GM23248 (cell line): ENCODE results near the gene CRK. TPM values are rescaled to one million over a fixed set of nuclear protein-coding genes. Genes with fewer than 3 reads are reported as not detected.
"Not testable (repeated sequence)": the region's sequence is repeated elsewhere in the genome, so short reads cannot be mapped to it uniquely, and the experiment has no call there.

ENCODE experiments used
- DNase-seq: peaks from one replicate; pipeline ENCODE4 v3.0.0-alpha.2; 2015
- H2AFZ ChIP-seq: fragments of 200-600 bp; sonication (generic); 2 replicates; pipeline ENCODE4 v1.6.1; 2016; ENCODE audit warnings: antibody characterized with exemption
- H3F3A ChIP-seq: fragments of 200-600 bp; sonication (generic); 2 replicates; pipeline ENCODE4 v1.6.1; 2016; ENCODE audit warnings: mild to moderate bottlenecking, antibody characterized with exemption, mixed run types; ENCODE audit not compliant: insufficient read depth
- H3K27ac ChIP-seq: fragments of 200-600 bp; sonication (generic); 2 replicates; pipeline ENCODE4 v1.5.1; 2016; ENCODE audit warnings: mild to moderate bottlenecking
- H3K27me3 ChIP-seq: fragments of 200-600 bp; sonication (generic); replicated peaks from 2 replicates; pipeline ENCODE4 v1.6.1; 2016; ENCODE audit warnings: mild to moderate bottlenecking; ENCODE audit not compliant: insufficient read depth
- H3K36me3 ChIP-seq: fragments of 200-600 bp; sonication (generic); 2 replicates; pipeline ENCODE4 v1.6.1; 2016; ENCODE audit warnings: low read depth, mild to moderate bottlenecking
- H3K4me1 ChIP-seq: fragments of 200-600 bp; sonication (generic); 2 replicates; pipeline ENCODE4 v1.6.1; 2016; ENCODE audit warnings: mild to moderate bottlenecking; ENCODE audit not compliant: insufficient read depth
- H3K4me2 ChIP-seq: fragments of 200-600 bp; sonication (generic); one replicate; pipeline ENCODE4 v1.6.1; 2016; ENCODE audit warnings: mild to moderate bottlenecking; ENCODE audit not compliant: unreplicated experiment
- H3K4me3 ChIP-seq: fragments of 200-600 bp; sonication (generic); 2 replicates; pipeline ENCODE4 v1.5.1; 2016; ENCODE audit warnings: mild to moderate bottlenecking
- H3K79me2 ChIP-seq: fragments of 200-600 bp; sonication (generic); 2 replicates; pipeline ENCODE4 v1.6.1; 2016; ENCODE audit warnings: mild to moderate bottlenecking; ENCODE audit not compliant: insufficient read depth
- H3K9ac ChIP-seq: fragments of 200-600 bp; sonication (generic); 2 replicates; pipeline ENCODE4 v1.6.1; 2016; ENCODE audit warnings: mild to moderate bottlenecking
- H3K9me2 ChIP-seq: fragments of 200-600 bp; sonication (generic); 2 replicates; pipeline ENCODE4 v1.6.1; 2016; ENCODE audit warnings: mixed run types, mild to moderate bottlenecking, moderate library complexity; ENCODE audit not compliant: insufficient read depth
- H3K9me3 ChIP-seq: fragments of 200-600 bp; sonication (generic); one replicate; pipeline ENCODE4 v1.6.1; 2017; ENCODE audit warnings: low read depth
- H4K20me1 ChIP-seq: fragments of 200-600 bp; sonication (generic); 2 replicates; pipeline ENCODE4 v1.6.0; 2016; ENCODE audit not compliant: insufficient read depth
- EZH2 ChIP-seq: fragments of 200-600 bp; sonication (generic); IDR thresholded peaks from 2 replicates; pipeline ENCODE4 v1.6.1; 2018; ENCODE audit warnings: antibody characterized with exemption, mild to moderate bottlenecking; ENCODE audit not compliant: insufficient read depth, poor library complexity, severe bottlenecking
- EZH2phosphoT487 ChIP-seq: fragments of 200-600 bp; sonication (generic); IDR thresholded peaks from 2 replicates; pipeline ENCODE4 v1.6.1; 2018; ENCODE audit warnings: antibody characterized with exemption, moderate library complexity, mild to moderate bottlenecking, low read depth; ENCODE audit not compliant: insufficient read depth
- WGBS, 2 experiments: methylation state at CpG; one replicate each; pipeline ENCODE4 v1.1.6; 2015 to 2017; ENCODE audit warnings: low lambda C conversion rate in 2 of 2, low coverage in 1 of 2; ENCODE audit errors: missing lambda C conversion rate in 2 of 2; 5-methylcytosine and 5-hydroxymethylcytosine counted together
- in situ Hi-C: fragments of 300-500 bp; cut with MboI; formaldehyde crosslinking; loops from 2 replicates; pipeline ENCODE4 v1.15.0; 2020
- polyA plus RNA-seq: library from polyadenylated mRNA; unstranded; fragments of >200 nt; fragmentation: Nextera tagmentation; extraction: Ambion mirVana; gene quantifications from 2 replicates; pipeline ENCODE4 v1.2.1, GENCODE V29; 2016
- total RNA-seq: library from RNA; depleted of rRNA; stranded (reverse); fragments of >200 nt; shearing (Covaris generic); gene quantifications from 2 replicates; pipeline ENCODE4 v1.2.3, GENCODE V29; 2014

The CRK gene
- total and polyA plus RNA-seq, 2 experiments from 2014 or later: 86.0 to 117 TPM

- H3K4me2 ChIP-seq: no peak overlapping the region
- H4K20me1 ChIP-seq: peaks cover 24% of the 10 kb centered on the region; the same call in 1 of the 2 replicates
- H3K9me3 ChIP-seq: no peaks in the 10 kb centered on the region
- no peak overlapping the region for H3K27ac ChIP-seq
- peaks cover 28% of the 10 kb centered on the region for H3K36me3 ChIP-seq
- H3K9me2 ChIP-seq: no peaks in the 10 kb centered on the region
- no peak overlapping the region for H2AFZ ChIP-seq
- TF ChIP-seq EZH2 (no peak), EZH2phosphoT487 (no peak)
- no peak overlapping the region for H3K9ac ChIP-seq
- no peak overlapping the region for H3K4me3 ChIP-seq
- H3K27me3 ChIP-seq: no peaks in the 10 kb centered on the region
- DNase-seq: no peak
- in situ Hi-C loops: no loop called here
- H3K79me2 ChIP-seq: peaks cover 79% of the 10 kb centered on the region
- 97 to 98% methylated on average over 2 of the region's 2 CpGs for WGBS, 2 experiments
- peaks cover 27% of the 10 kb centered on the region for H3K4me1 ChIP-seq
- peaks cover 53% of the 10 kb centered on the region for H3F3A ChIP-seq
Measured at GRCh38 chr17:1420981-1421380, 35.1 kb downstream of the CRK start.

GRCh38 chr17:1420163-1420562 lies 35.9 kb downstream of the CRK start:
- Histone ChIP-seq H3K9me2 (no peaks in the 10 kb centered on the region), H3K9me3 (no peaks in the 10 kb centered on the region), H3K9ac (no peak overlapping the region), H3K36me3 (peaks cover 30% of the 10 kb centered on the region), H3K27me3 (no peaks in the 10 kb centered on the region), H4K20me1 (peaks cover 24% of the 10 kb centered on the region; the same call in 1 of the 2 replicates), H3K4me3 (no peak overlapping the region), H3K27ac (no peak overlapping the region), H2AFZ (no peak overlapping the region), H3K79me2 (peaks cover 77% of the 10 kb centered on the region), H3K4me2 (no peak overlapping the region), H3F3A (peaks cover 51% of the 10 kb centered on the region), H3K4me1 (peaks cover 27% of the 10 kb centered on the region)
- 99% methylated on average over 10 to 11 of the region's 11 CpGs for WGBS, 2 experiments
- DNase-seq: no peak
- in situ Hi-C loops: no loop called here
- TF ChIP-seq EZH2phosphoT487 (no peak), EZH2 (no peak)

GRCh38 chr17:1418476-1418875 lies 37.6 kb downstream of the CRK start:
- DNase-seq, H3K27me3 ChIP-seq, H3K4me3 ChIP-seq, H3K9ac ChIP-seq, in situ Hi-C loops, H3K9me3 ChIP-seq, H2AFZ ChIP-seq, H3K9me2 ChIP-seq, H3K27ac ChIP-seq, H3K4me2 ChIP-seq: not testable (repeated sequence)
- 88 to 91% methylated on average over 10 of the region's 10 CpGs for WGBS, 2 experiments
- H4K20me1 ChIP-seq: peaks cover 23% of the 10 kb centered on the region; the same call in 1 of the 2 replicates
- peaks cover 52% of the 10 kb centered on the region for H3F3A ChIP-seq
- peaks cover 60% of the 10 kb centered on the region for H3K79me2 ChIP-seq
- peaks cover 25% of the 10 kb centered on the region for H3K4me1 ChIP-seq
- peaks cover 30% of the 10 kb centered on the region for H3K36me3 ChIP-seq

- Histone ChIP-seq H3K4me1 (peaks cover 12% of the 10 kb centered on the region; the same call in 1 of the 2 replicates), H2AFZ (no peak overlapping the region), H3K4me3 (no peak overlapping the region), H3K27me3 (no peaks in the 10 kb centered on the region), H3K9me3 (no peaks in the 10 kb centered on the region), H3K79me2 (peaks cover 44% of the 10 kb centered on the region), H3K9ac (no peak overlapping the region), H3K9me2 (no peaks in the 10 kb centered on the region), H3K27ac (no peak overlapping the region), H3F3A (peaks cover 40% of the 10 kb centered on the region), H3K36me3 (peaks cover 22% of the 10 kb centered on the region), H4K20me1 (peaks cover 5% of the 10 kb centered on the region; the same call in 1 of the 2 replicates), H3K4me2 (no peak overlapping the region)
- TF ChIP-seq EZH2 (no peak), EZH2phosphoT487 (no peak)
- in situ Hi-C loops: no loop called here
- 99 to 100% methylated on average over 5 of the region's 5 CpGs for WGBS, 2 experiments
- no peak for DNase-seq
Measured at GRCh38 chr17:1416414-1416813, 39.6 kb downstream of the CRK start.

GRCh38 chr17:1414634-1415033 lies 41.4 kb downstream of the CRK start:
- WGBS, 2 experiments: 76 to 83% methylated on average over 10 of the region's 10 CpGs
- H3K4me2 ChIP-seq: no peak overlapping the region
- H4K20me1 ChIP-seq: no peaks in the 10 kb centered on the region
- H3K9ac ChIP-seq: no peak overlapping the region
- peaks cover 27% of the 10 kb centered on the region for H3F3A ChIP-seq
- no peaks in the 10 kb centered on the region for H3K27me3 ChIP-seq
- no peaks in the 10 kb centered on the region for H3K9me3 ChIP-seq
- H2AFZ ChIP-seq: no peak overlapping the region
- DNase-seq: no peak
- in situ Hi-C loops: no loop called here
- no peaks in the 10 kb centered on the region for H3K9me2 ChIP-seq
- no peak overlapping the region for H3K27ac ChIP-seq
- H3K79me2 ChIP-seq: peaks cover 26% of the 10 kb centered on the region
- TF ChIP-seq EZH2phosphoT487 (no peak), EZH2 (no peak)
- H3K36me3 ChIP-seq: peaks cover 4% of the 10 kb centered on the region; the same call in 1 of the 2 replicates
- peaks cover 10% of the 10 kb centered on the region; the same call in 1 of the 2 replicates for H3K4me1 ChIP-seq
- H3K4me3 ChIP-seq: no peak overlapping the region
